ENCODE measurements around the gene ACAT1. TPM values are rescaled to one million over a fixed set of nuclear protein-coding genes. Genes with fewer than 3 reads are reported as not detected.

Gene ACAT1
- total RNA-seq, 1 experiment from 2014 or later = 34.4 TPM

GRCh38 chr11:108122166-108122628 is 830 bp downstream of the ACAT1 start:
- H3K79me2 ChIP-seq (ENCODE audit: low read depth) = peaks cover 19% of the 10 kb centered on the region; the same call in 1 of the 2 replicates
- no peak overlapping the region for H3K27ac ChIP-seq
- no peak for DNase-seq
- H3K9me3 ChIP-seq (ENCODE audit: insufficient read depth, low read depth) = no peaks in the 10 kb centered on the region
- no peaks in the 10 kb centered on the region for H3K36me3 ChIP-seq (ENCODE audit: low read depth)
- BruUV-seq (replicated peaks) = TSS peak; percentile 38
- H3K27me3 ChIP-seq (ENCODE audit: insufficient read depth, low read depth) = no peaks in the 10 kb centered on the region
- no peaks in the 10 kb centered on the region for H3K9me2 ChIP-seq (ENCODE audit: insufficient read depth)
- POLR2A ChIA-PET (ENCODE audit: unreplicated experiment) = no interaction called here
- H2AFZ ChIP-seq = peak overlapping the region; percentile 99
- CTCF ChIA-PET = no interaction called here
- H3F3A ChIP-seq (ENCODE audit: insufficient read depth, low read depth) = no peaks in the 10 kb centered on the region
- H3K4me3 ChIP-seq = peak overlapping the region; percentile 92
- H4K20me1 ChIP-seq (ENCODE audit: insufficient read depth) = no peaks in the 10 kb centered on the region
- peak overlapping the region; percentile 93 for H3K4me2 ChIP-seq
- intact Hi-C loops (cut with micrococcal nuclease; ENCODE audit: unreplicated experiment) = loop anchor here (5.0 kb wide), 1 partner anchor 470 kb away; the partner anchor contains the start of gene EXPH5
- peaks cover 12% of the 10 kb centered on the region for H3K4me1 ChIP-seq (replicated peaks; ENCODE audit: insufficient read depth)
- TF ChIP-seq, protein P1, sequence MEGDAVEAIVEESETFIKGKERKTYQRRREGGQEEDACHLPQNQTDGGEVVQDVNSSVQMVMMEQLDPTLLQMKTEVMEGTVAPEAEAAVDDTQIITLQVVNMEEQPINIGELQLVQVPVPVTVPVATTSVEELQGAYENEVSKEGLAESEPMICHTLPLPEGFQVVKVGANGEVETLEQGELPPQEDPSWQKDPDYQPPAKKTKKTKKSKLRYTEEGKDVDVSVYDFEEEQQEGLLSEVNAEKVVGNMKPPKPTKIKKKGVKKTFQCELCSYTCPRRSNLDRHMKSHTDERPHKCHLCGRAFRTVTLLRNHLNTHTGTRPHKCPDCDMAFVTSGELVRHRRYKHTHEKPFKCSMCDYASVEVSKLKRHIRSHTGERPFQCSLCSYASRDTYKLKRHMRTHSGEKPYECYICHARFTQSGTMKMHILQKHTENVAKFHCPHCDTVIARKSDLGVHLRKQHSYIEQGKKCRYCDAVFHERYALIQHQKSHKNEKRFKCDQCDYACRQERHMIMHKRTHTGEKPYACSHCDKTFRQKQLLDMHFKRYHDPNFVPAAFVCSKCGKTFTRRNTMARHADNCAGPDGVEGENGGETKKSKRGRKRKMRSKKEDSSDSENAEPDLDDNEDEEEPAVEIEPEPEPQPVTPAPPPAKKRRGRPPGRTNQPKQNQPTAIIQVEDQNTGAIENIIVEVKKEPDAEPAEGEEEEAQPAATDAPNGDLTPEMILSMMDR (conservative IDR thresholded peaks at IDR 0.05) = no peak
- TF ChIP-seq EZH2 (IDR thresholded peaks at IDR 0.05; ENCODE audit: low read depth) = no peak

DNA sequence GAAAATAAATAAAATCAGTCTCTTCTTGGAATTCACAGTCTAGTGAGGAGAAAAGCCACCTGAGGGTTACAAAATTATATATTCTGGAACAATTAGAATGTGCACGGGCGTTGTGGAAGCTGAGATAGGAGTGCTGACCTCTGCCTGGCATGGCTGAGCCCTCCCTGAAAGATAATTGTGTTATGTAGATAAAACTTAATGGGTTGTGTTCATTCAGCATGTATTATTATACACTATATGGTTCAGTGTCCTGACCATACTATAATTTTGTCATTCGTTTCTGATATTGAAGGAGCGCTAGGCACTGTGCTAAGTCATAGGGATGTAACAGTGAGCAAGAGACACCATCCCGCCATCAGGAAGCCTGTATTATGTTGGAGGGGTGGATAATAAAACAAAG is 3.7 kb downstream of the ACAT1 start:
- no peak overlapping the region for H3K4me2 ChIP-seq
- TF ChIP-seq, protein P1 (conservative IDR thresholded peaks at IDR 0.05) = no peak
- no peak for TF ChIP-seq EZH2 (IDR thresholded peaks at IDR 0.05; ENCODE audit: low read depth)
- CTCF ChIA-PET = no interaction called here
- POLR2A ChIA-PET (ENCODE audit: unreplicated experiment) = no interaction called here
- no peak overlapping the region for H2AFZ ChIP-seq
- H3K4me3 ChIP-seq = no peak overlapping the region
- H4K20me1 ChIP-seq (ENCODE audit: insufficient read depth) = no peaks in the 10 kb centered on the region
- H3K27me3 ChIP-seq (ENCODE audit: insufficient read depth, low read depth) = no peaks in the 10 kb centered on the region
- no TSS peak for BruUV-seq (replicated peaks)
- no peaks in the 10 kb centered on the region for H3K36me3 ChIP-seq (ENCODE audit: low read depth)
- H3K9me2 ChIP-seq (ENCODE audit: insufficient read depth) = no peaks in the 10 kb centered on the region
- no peak for DNase-seq
- H3K4me1 ChIP-seq (replicated peaks; ENCODE audit: insufficient read depth) = peaks cover 12% of the 10 kb centered on the region
- intact Hi-C loops (cut with micrococcal nuclease; ENCODE audit: unreplicated experiment) = no loop called here
- H3F3A ChIP-seq (ENCODE audit: insufficient read depth, low read depth) = no peaks in the 10 kb centered on the region
- H3K79me2 ChIP-seq (ENCODE audit: low read depth) = peaks cover 19% of the 10 kb centered on the region; the same call in 1 of the 2 replicates
- H3K27ac ChIP-seq = no peak overlapping the region
- no peaks in the 10 kb centered on the region for H3K9me3 ChIP-seq (ENCODE audit: insufficient read depth, low read depth)

GRCh38 chr11:108128772-108129171 is 7.4 kb downstream of the ACAT1 start:
- intact Hi-C loops (cut with micrococcal nuclease; ENCODE audit: unreplicated experiment) = no loop called here
- ChIA-PET POLR2A (ENCODE audit: unreplicated experiment) (no interaction called here), CTCF (interaction anchor here (0.7 kb wide), 1 partner anchor 1977 kb away, joined by 3 read pairs; no protein-coding TSS in a partner anchor)
- H3K79me2 ChIP-seq (ENCODE audit: low read depth) = 0 out of 2 replicates have a peak, but pooled peaks cover 2% of the 10 kb centered on the region
- H3K36me3 ChIP-seq (ENCODE audit: low read depth) = peaks cover 10% of the 10 kb centered on the region; the same call in 1 of the 2 replicates
- no peaks in the 10 kb centered on the region for H3K9me3 ChIP-seq (ENCODE audit: insufficient read depth, low read depth)
- H2AFZ ChIP-seq = no peak overlapping the region
- H3K4me2 ChIP-seq = no peak overlapping the region
- H3K4me1 ChIP-seq (replicated peaks; ENCODE audit: insufficient read depth) = 0 out of 2 replicates have a peak, but pooled peaks cover 1% of the 10 kb centered on the region
- no peak overlapping the region for H3K4me3 ChIP-seq
- BruUV-seq (replicated peaks) = no TSS peak
- H4K20me1 ChIP-seq (ENCODE audit: insufficient read depth) = no peaks in the 10 kb centered on the region
- no peak overlapping the region for H3K27ac ChIP-seq
- no peaks in the 10 kb centered on the region for H3K27me3 ChIP-seq (ENCODE audit: insufficient read depth, low read depth)
- H3K9me2 ChIP-seq (ENCODE audit: insufficient read depth) = no peaks in the 10 kb centered on the region; the same call in 1 of the 2 replicates
- peaks cover 5% of the 10 kb centered on the region for H3F3A ChIP-seq (ENCODE audit: insufficient read depth, low read depth)
- TF ChIP-seq, protein P1 (conservative IDR thresholded peaks at IDR 0.05) = no peak
- no peak for TF ChIP-seq EZH2 (IDR thresholded peaks at IDR 0.05; ENCODE audit: low read depth)
- DNase-seq = no peak
